ENCODE measurements around the gene ORAI1.
"Not testable (repeated sequence)": the region's sequence is repeated elsewhere in the genome, so short reads cannot be mapped to it uniquely, and the experiment has no call there.

The ORAI1 gene

GRCh38 chr12:121583334-121583661 is 43.0 kb upstream of the ORAI1 start:
- H3K4me3 ChIP-seq (replicated peaks; ENCODE audit: insufficient read depth, low read length); H3K27ac ChIP-seq (replicated peaks); H3K27me3 ChIP-seq (ENCODE audit: insufficient read depth, poor library complexity, severe bottlenecking); DNase-seq (ENCODE audit: low read depth in 1 of 2, low spot score in 1 of 2): not testable (repeated sequence)

GRCh38 chr12:121584885-121585284 is 41.4 kb upstream of the ORAI1 start:
- H3K27me3 ChIP-seq (ENCODE audit: insufficient read depth, poor library complexity, severe bottlenecking); DNase-seq (ENCODE audit: low read depth in 1 of 2, low spot score in 1 of 2); H3K4me3 ChIP-seq (replicated peaks; ENCODE audit: insufficient read depth, low read length); H3K27ac ChIP-seq (replicated peaks): not testable (repeated sequence)

- no peak for DNase-seq (ENCODE audit: low read depth in 1 of 2, low spot score in 1 of 2)
- TF ChIP-seq SPI1 (IDR thresholded peaks at IDR 0.05; ENCODE audit: borderline replicate concordance, low read depth) (no peak), CTCF (IDR thresholded peaks at IDR 0.05; ENCODE audit: insufficient read depth, low read length) (no peak), GABPA (IDR thresholded peaks at IDR 0.05; ENCODE audit: low read depth) (no peak), POLR2AphosphoS5 (IDR thresholded peaks at IDR 0.05; ENCODE audit: low read depth) (no peak)
- TF ChIP-seq, protein P1, sequence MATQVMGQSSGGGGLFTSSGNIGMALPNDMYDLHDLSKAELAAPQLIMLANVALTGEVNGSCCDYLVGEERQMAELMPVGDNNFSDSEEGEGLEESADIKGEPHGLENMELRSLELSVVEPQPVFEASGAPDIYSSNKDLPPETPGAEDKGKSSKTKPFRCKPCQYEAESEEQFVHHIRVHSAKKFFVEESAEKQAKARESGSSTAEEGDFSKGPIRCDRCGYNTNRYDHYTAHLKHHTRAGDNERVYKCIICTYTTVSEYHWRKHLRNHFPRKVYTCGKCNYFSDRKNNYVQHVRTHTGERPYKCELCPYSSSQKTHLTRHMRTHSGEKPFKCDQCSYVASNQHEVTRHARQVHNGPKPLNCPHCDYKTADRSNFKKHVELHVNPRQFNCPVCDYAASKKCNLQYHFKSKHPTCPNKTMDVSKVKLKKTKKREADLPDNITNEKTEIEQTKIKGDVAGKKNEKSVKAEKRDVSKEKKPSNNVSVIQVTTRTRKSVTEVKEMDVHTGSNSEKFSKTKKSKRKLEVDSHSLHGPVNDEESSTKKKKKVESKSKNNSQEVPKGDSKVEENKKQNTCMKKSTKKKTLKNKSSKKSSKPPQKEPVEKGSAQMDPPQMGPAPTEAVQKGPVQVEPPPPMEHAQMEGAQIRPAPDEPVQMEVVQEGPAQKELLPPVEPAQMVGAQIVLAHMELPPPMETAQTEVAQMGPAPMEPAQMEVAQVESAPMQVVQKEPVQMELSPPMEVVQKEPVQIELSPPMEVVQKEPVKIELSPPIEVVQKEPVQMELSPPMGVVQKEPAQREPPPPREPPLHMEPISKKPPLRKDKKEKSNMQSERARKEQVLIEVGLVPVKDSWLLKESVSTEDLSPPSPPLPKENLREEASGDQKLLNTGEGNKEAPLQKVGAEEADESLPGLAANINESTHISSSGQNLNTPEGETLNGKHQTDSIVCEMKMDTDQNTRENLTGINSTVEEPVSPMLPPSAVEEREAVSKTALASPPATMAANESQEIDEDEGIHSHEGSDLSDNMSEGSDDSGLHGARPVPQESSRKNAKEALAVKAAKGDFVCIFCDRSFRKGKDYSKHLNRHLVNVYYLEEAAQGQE (IDR thresholded peaks at IDR 0.05; ENCODE audit: insufficient replicate concordance, low read depth), result no peak
- H3K27ac ChIP-seq (replicated peaks), result no peak overlapping the region
- H3K27me3 ChIP-seq (ENCODE audit: insufficient read depth, poor library complexity, severe bottlenecking), result no peaks in the 10 kb centered on the region
- no peak overlapping the region for H3K4me3 ChIP-seq (replicated peaks; ENCODE audit: insufficient read depth, low read length)
Observed at GRCh38 chr12:121590476-121591143, 35.7 kb upstream of the ORAI1 start.

DNA sequence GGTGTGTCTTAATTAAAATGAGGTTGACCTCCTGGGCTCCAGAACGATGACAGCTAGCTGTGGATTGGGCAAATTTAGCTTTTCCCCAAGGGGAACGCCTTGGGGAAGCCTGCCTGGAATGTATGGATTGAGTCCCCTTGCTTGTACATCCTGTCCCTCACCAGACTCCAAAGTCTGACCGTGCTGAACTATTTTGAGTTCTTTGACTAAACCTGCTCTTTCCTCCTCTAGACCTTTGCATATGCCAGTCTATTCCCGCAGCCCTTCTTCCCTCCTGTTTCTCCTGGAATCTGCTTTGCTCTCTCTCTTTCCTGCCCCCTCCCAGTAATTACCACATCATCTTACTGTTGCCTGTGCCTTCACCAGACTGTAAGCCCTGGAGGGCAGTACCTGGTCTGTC is 34.0 kb upstream of the ORAI1 start:
- no peak overlapping the region for H3K4me3 ChIP-seq (replicated peaks; ENCODE audit: insufficient read depth, low read length)
- DNase-seq (ENCODE audit: low read depth in 1 of 2, low spot score in 1 of 2), result no peak
- TF ChIP-seq CTCF (IDR thresholded peaks at IDR 0.05; ENCODE audit: insufficient read depth, low read length), result no peak
- TF ChIP-seq POLR2AphosphoS5 (IDR thresholded peaks at IDR 0.05; ENCODE audit: low read depth), result no peak
- TF ChIP-seq GABPA (IDR thresholded peaks at IDR 0.05; ENCODE audit: low read depth), result no peak
- no peak for TF ChIP-seq SPI1 (IDR thresholded peaks at IDR 0.05; ENCODE audit: borderline replicate concordance, low read depth)
- TF ChIP-seq, protein P1 (IDR thresholded peaks at IDR 0.05; ENCODE audit: insufficient replicate concordance, low read depth), result no peak
- no peak overlapping the region for H3K27ac ChIP-seq (replicated peaks)
- no peaks in the 10 kb centered on the region for H3K27me3 ChIP-seq (ENCODE audit: insufficient read depth, poor library complexity, severe bottlenecking)

DNA sequence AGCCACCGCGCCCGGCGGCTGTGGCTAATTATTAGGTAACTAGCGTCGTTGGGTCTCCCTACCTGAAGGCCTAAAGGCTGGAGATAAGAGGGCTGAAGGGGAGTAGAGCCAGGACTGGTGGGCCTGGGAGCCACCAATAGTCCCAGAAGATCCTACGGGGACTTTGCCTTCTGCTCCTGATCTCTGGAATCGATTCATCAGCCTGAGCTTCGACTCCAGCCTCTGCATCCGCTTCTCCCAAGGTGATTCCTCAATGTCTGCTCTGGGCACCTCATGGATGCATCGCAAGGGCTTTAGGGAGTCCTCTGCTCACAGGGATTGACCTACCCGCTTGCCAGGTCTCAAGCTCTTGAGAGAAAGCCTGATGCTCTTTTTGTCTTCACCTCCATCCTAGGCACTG is 30.8 kb upstream of the ORAI1 start:
- DNase-seq (ENCODE audit: low read depth in 1 of 2, low spot score in 1 of 2), result no peak
- H3K27ac ChIP-seq (replicated peaks), result no peak overlapping the region
- H3K4me3 ChIP-seq (replicated peaks; ENCODE audit: insufficient read depth, low read length), result no peak overlapping the region
- TF ChIP-seq POLR2AphosphoS5 (IDR thresholded peaks at IDR 0.05; ENCODE audit: low read depth) (no peak), SPI1 (IDR thresholded peaks at IDR 0.05; ENCODE audit: borderline replicate concordance, low read depth) (no peak), CTCF (IDR thresholded peaks at IDR 0.05; ENCODE audit: insufficient read depth, low read length) (no peak), GABPA (IDR thresholded peaks at IDR 0.05; ENCODE audit: low read depth) (no peak)
- TF ChIP-seq, protein P1 (IDR thresholded peaks at IDR 0.05; ENCODE audit: insufficient replicate concordance, low read depth), result no peak
- H3K27me3 ChIP-seq (ENCODE audit: insufficient read depth, poor library complexity, severe bottlenecking), result no peaks in the 10 kb centered on the region
